H1 (cell line): Measurements from ENCODE around the gene SLC25A45. TPM values are rescaled to one million over a fixed set of nuclear protein-coding genes. Genes with fewer than 3 reads are reported as not detected.

ENCODE experiments used
- CTCF ChIA-PET: fragments of 300-600 bp; sonication (Branson Sonifier 250); formaldehyde crosslinking; loops from one replicate; lab custom pipeline; 2021; ENCODE audit not compliant: partially characterized antibody; lab: Charles Lee
- POLR2A ChIA-PET: fragments of 300-600 bp; sonication (Branson Sonifier 250); formaldehyde crosslinking; loops from one replicate; lab custom pipeline; 2021; ENCODE audit warnings: inconsistent platforms; ENCODE audit not compliant: partially characterized antibody; lab: Charles Lee
- DNase-seq, 2 experiments: peaks; one replicate each; pipeline versions ENCODE4 v3.0.0 to v3.0.0-alpha.2; 2010 to 2022; ENCODE audit warnings: low spot score in 2 of 2, low read depth in 1 of 2, mixed read lengths in 1 of 2
- FAIRE-seq: peaks from 2 replicates; lab custom pipeline; 2011; peaks lifted over from hg19 to GRCh38; lab: Jason Lieb, UNC
- H2AFZ ChIP-seq: 2 replicates; pipeline ENCODE4 v1.8.1; 2012; ENCODE audit warnings: low read length, inconsistent platforms
- H2AK5ac ChIP-seq: 2 replicates; pipeline ENCODE4 v1.6.1; 2013; ENCODE audit warnings: low read depth, low read length
- H2BK120ac ChIP-seq: replicated peaks from 2 replicates; pipeline ENCODE3; 2013; ENCODE audit warnings: low read depth, low read length, inconsistent platforms
- H2BK12ac ChIP-seq: 2 replicates; pipeline ENCODE4 v1.6.1; 2013; ENCODE audit warnings: low read depth, low read length
- H2BK15ac ChIP-seq: 2 replicates; pipeline ENCODE4 v1.6.1; 2013; ENCODE audit warnings: low read length
- H2BK20ac ChIP-seq: 2 replicates; pipeline ENCODE4 v1.6.1; 2013; ENCODE audit warnings: low read length
- H2BK5ac ChIP-seq: 2 replicates; pipeline ENCODE4 v1.6.1; 2013; ENCODE audit warnings: low read depth, low read length
- H3K14ac ChIP-seq: 2 replicates; pipeline ENCODE4 v1.6.1; 2013; ENCODE audit warnings: inconsistent platforms; ENCODE audit not compliant: insufficient read length
- H3K18ac ChIP-seq: 2 replicates; pipeline ENCODE4 v1.6.1; 2013; ENCODE audit warnings: low read length; ENCODE audit errors: extremely low read depth
- H3K23ac ChIP-seq: 2 replicates; pipeline ENCODE4 v1.6.1; 2013; ENCODE audit warnings: inconsistent platforms; ENCODE audit not compliant: insufficient read length
- H3K23me2 ChIP-seq: 2 replicates; pipeline ENCODE4 v1.6.1; 2013; ENCODE audit warnings: low read depth, low read length
- H3K27ac ChIP-seq: 2 replicates; pipeline ENCODE4 v1.6.1; 2011; ENCODE audit warnings: low read depth, low read length, inconsistent platforms
- H3K27me3 ChIP-seq, 4 experiments: replicated peaks in 1 of 4; 1 replicate in 1 of 4; 2 replicates in 3 of 4; pipeline versions ENCODE4 v1.6.1 to v1.8.1; 2011 to 2013; ENCODE audit warnings: low read length in 3 of 4, mild to moderate bottlenecking in 3 of 4, inconsistent platforms in 2 of 4, mixed read lengths in 2 of 4, moderate library complexity in 1 of 4; ENCODE audit not compliant: control insufficient read depth in 3 of 4, insufficient read depth in 3 of 4; ENCODE audit errors: extremely low read depth in 1 of 4
- H3K36me3 ChIP-seq, 4 experiments: 2 replicates each; pipeline versions ENCODE4 v1.6.1 to v1.8.1; 2011 to 2013; ENCODE audit warnings: mild to moderate bottlenecking in 4 of 4, low read length in 3 of 4, moderate library complexity in 2 of 4, control low read depth in 1 of 4, inconsistent platforms in 1 of 4; ENCODE audit not compliant: insufficient read depth in 4 of 4, control insufficient read depth in 2 of 4
- H3K4ac ChIP-seq: replicated peaks from 2 replicates; pipeline ENCODE3; 2013; ENCODE audit warnings: low read length, low read depth, mixed read lengths, inconsistent platforms; ENCODE audit not compliant: insufficient read length
- H3K4me1 ChIP-seq, 4 experiments: replicated peaks in 1 of 4; 1 replicate in 1 of 4; 2 replicates in 3 of 4; pipeline versions ENCODE4 v1.6.1 to v1.8.1; 2011 to 2013; ENCODE audit warnings: low read length in 3 of 4, inconsistent platforms in 2 of 4, mixed read lengths in 1 of 4; ENCODE audit not compliant: insufficient read depth in 4 of 4, control insufficient read depth in 3 of 4
- H3K4me2 ChIP-seq, 2 experiments: 2 replicates each; pipeline versions ENCODE4 v1.6.1 to v1.8.1; 2011 to 2013; ENCODE audit warnings: low read depth in 2 of 2, low read length in 2 of 2, control low read depth in 1 of 2, inconsistent platforms in 1 of 2, mild to moderate bottlenecking in 1 of 2; ENCODE audit not compliant: insufficient read depth in 1 of 2
- H3K4me3 ChIP-seq, 4 experiments: fragments of 200-600, 300-600 bp in 1 of 4; sonication (generic), shearing (Covaris generic), sonication (Bioruptor Twin) in 1 of 4; 2 replicates each; pipeline versions ENCODE4 v1.5.1 to v1.8.1; 2011 to 2016; ENCODE audit warnings: low read length in 4 of 4, low read depth in 3 of 4, control low read depth in 2 of 4, inconsistent platforms in 2 of 4, mild to moderate bottlenecking in 2 of 4, mixed read lengths in 1 of 4, moderate library complexity in 1 of 4; ENCODE audit not compliant: insufficient read depth in 2 of 4; ENCODE audit errors: extremely low read depth in 1 of 4
- H3K56ac ChIP-seq: replicated peaks from 2 replicates; pipeline ENCODE3; 2013; ENCODE audit warnings: low read depth, mild to moderate bottlenecking, mixed read lengths, low read length, inconsistent platforms; ENCODE audit not compliant: insufficient read length
- H3K79me1 ChIP-seq: 2 replicates; pipeline ENCODE4 v1.6.1; 2013; ENCODE audit warnings: low read depth, low read length, control low read depth
- H3K79me2 ChIP-seq, 2 experiments: 2 replicates each; pipeline versions ENCODE4 v1.6.1 to v1.8.1; 2012 to 2013; ENCODE audit warnings: low read length in 2 of 2, mild to moderate bottlenecking in 2 of 2, inconsistent platforms in 1 of 2; ENCODE audit not compliant: insufficient read depth in 2 of 2, control insufficient read depth in 1 of 2
- H3K9ac ChIP-seq, 4 experiments: replicated peaks in 1 of 4; 1 replicate in 1 of 4; 2 replicates in 3 of 4; pipeline versions ENCODE4 v1.6.1 to v1.8.1; 2011 to 2013; ENCODE audit warnings: low read depth in 3 of 4, low read length in 3 of 4, control low read depth in 2 of 4, mild to moderate bottlenecking in 2 of 4, moderate library complexity in 2 of 4, inconsistent platforms in 1 of 4; ENCODE audit errors: extremely low read depth in 1 of 4
- H3K9me3 ChIP-seq, 2 experiments: 2 replicates each; pipeline versions ENCODE4 v1.6.1 to v1.8.1; 2012 to 2013; ENCODE audit warnings: mild to moderate bottlenecking in 2 of 2, moderate library complexity in 2 of 2, control low read depth in 1 of 2, inconsistent platforms in 1 of 2, low read depth in 1 of 2, low read length in 1 of 2, mixed read lengths in 1 of 2; ENCODE audit not compliant: insufficient read depth in 2 of 2
- H4K20me1 ChIP-seq, 2 experiments: replicated peaks in 1 of 2; 2 replicates each; pipeline versions ENCODE3 to v1.8.1; 2011 to 2013; ENCODE audit warnings: inconsistent platforms in 2 of 2, low read length in 2 of 2, mild to moderate bottlenecking in 1 of 2; ENCODE audit not compliant: insufficient read depth in 2 of 2, control insufficient read depth in 1 of 2
- H4K5ac ChIP-seq: 2 replicates; pipeline ENCODE4 v1.6.1; 2013; ENCODE audit warnings: low read length, low read depth, mixed read lengths, inconsistent platforms; ENCODE audit not compliant: insufficient read length
- H4K8ac ChIP-seq: 2 replicates; pipeline ENCODE4 v1.8.0; 2013; ENCODE audit warnings: mild to moderate bottlenecking, moderate library complexity, low read length, inconsistent platforms; ENCODE audit not compliant: insufficient read depth; ENCODE audit errors: extremely low read depth
- H4K91ac ChIP-seq: replicated peaks from 2 replicates; pipeline ENCODE3; 2013; ENCODE audit warnings: low read length, mixed read lengths, inconsistent platforms; ENCODE audit not compliant: insufficient read length
- ATF3 ChIP-seq: IDR thresholded peaks from 2 replicates; pipeline ENCODE4 v1.6.1; 2011; ENCODE audit warnings: low read depth, mild to moderate bottlenecking, low read length; ENCODE audit not compliant: insufficient read depth
- CHD2 ChIP-seq: IDR thresholded peaks from 2 replicates; pipeline ENCODE4 v1.6.1; 2012; ENCODE audit warnings: low read length, improper control_type of control experiment
- FOSL1 ChIP-seq: IDR thresholded peaks from 2 replicates; pipeline ENCODE4 v1.6.1; 2011; ENCODE audit warnings: mild to moderate bottlenecking, low read depth, low read length, moderate library complexity; ENCODE audit not compliant: insufficient read depth
- GABPA ChIP-seq: IDR thresholded peaks from 2 replicates; pipeline ENCODE4 v1.6.1; 2011; ENCODE audit warnings: mild to moderate bottlenecking, low read length, moderate library complexity, borderline replicate concordance; ENCODE audit not compliant: insufficient read depth
- JUND ChIP-seq: IDR thresholded peaks from 2 replicates; pipeline ENCODE4 v1.6.1; 2011; ENCODE audit warnings: mild to moderate bottlenecking, improper control_type of control experiment, low read length
- RFX5 ChIP-seq: IDR thresholded peaks from 2 replicates; pipeline ENCODE4 v1.6.1; 2011; ENCODE audit warnings: low read depth, low read length, improper control_type of control experiment, borderline replicate concordance
- RNF2 ChIP-seq: fragments of 200-900, 300-1000 bp; sonication (generic); IDR thresholded peaks from 2 replicates; pipeline ENCODE4 v1.7.1; 2016; ENCODE audit warnings: borderline replicate concordance, low read depth, mild to moderate bottlenecking, antibody characterized with exemption, low read length; ENCODE audit not compliant: poor library complexity, severe bottlenecking; ENCODE audit errors: missing control alignments
- SP2 ChIP-seq: IDR thresholded peaks from 2 replicates; pipeline ENCODE4 v1.6.1; 2012; ENCODE audit warnings: mild to moderate bottlenecking, low read length, inconsistent platforms
- WGBS, 2 experiments: shearing (Covaris generic) in 1 of 2; methylation state at CpG; one replicate each; pipeline versions ENCODE4 v1.1.6 to v1.1.7; 2013 to 2015; ENCODE audit warnings: low lambda C conversion rate in 2 of 2, mixed read lengths in 2 of 2, inconsistent platforms in 1 of 2, low coverage in 1 of 2, missing lambda C conversion rate in 1 of 2; ENCODE audit not compliant: insufficient replicate concordance in 2 of 2, insufficient coverage in 1 of 2, insufficient read length in 1 of 2; ENCODE audit errors: extremely low coverage in 1 of 2, missing lambda C conversion rate in 1 of 2; 5-methylcytosine and 5-hydroxymethylcytosine counted together
- polyA plus RNA-seq, 7 experiments: library from polyadenylated mRNA; depleted of rRNA in 3 of 7; stranded (reverse) in 5 of 7; unstranded in 2 of 7; fragments of >200 nt in 5 of 7; fragments of 200-250 nt in 2 of 7; gene quantifications; 1 replicate in 5 of 7; 2 replicates in 1 of 7; 4 replicates in 1 of 7; pipeline versions ENCODE4 v1.2.1 to v1.2.3, GENCODE V29; 2011 to 2013; ENCODE audit warnings: missing spikeins in 2 of 7, mixed read lengths in 2 of 7
- total RNA-seq: library from RNA; stranded (reverse); fragmentation: NEBNext Ultra II Directional; extraction: Animal tissue kit (Norgen Biotek cat#: 25700); gene quantifications from 2 replicates; pipeline ENCODE4 v1.2.1, GENCODE V29; 2021
- TF ChIP-seq, protein P1 (sequence below): IDR thresholded peaks from 2 replicates; pipeline ENCODE4 v1.6.1; 2012; ENCODE audit warnings: inconsistent platforms
- TF ChIP-seq, protein P2 (sequence below): IDR thresholded peaks from 2 replicates; pipeline ENCODE4 v1.6.1; 2011; ENCODE audit warnings: low read length, improper control_type of control experiment

SLC25A45 gene
- total and polyA plus RNA-seq, 2 of the 8 experiments (the other 6 are each of a cell fraction or from before 2014, with no cell fraction given) = 0.54 to 0.59 TPM

GRCh38 chr11:65351511-65351910 lies 30.9 kb downstream of the SLC25A45 start:
- Histone ChIP-seq H4K8ac (no peak overlapping the region), H3K79me2 (no peaks in the 10 kb centered on the region), H3K9ac (no peak overlapping the region), H2BK120ac (no peak overlapping the region), H3K56ac (no peak overlapping the region), H2AK5ac (no peak overlapping the region), H4K91ac (no peak overlapping the region), H2BK20ac (no peak overlapping the region), H3K4me2 (no peak overlapping the region), H3K23ac (no peak overlapping the region), H3K27me3 (peaks cover 6 to 14% (median 13%) of the 10 kb centered on the region in 4 experiments), H2BK15ac (no peak overlapping the region), H3K36me3 (peaks cover 19 to 59% (median 38%) of the 10 kb centered on the region in 4 experiments), H3K4me3 (no peak overlapping the region), H3K27ac (no peak overlapping the region), H3K9me3 (no peaks in the 10 kb centered on the region), H3K79me1 (no peaks in the 10 kb centered on the region), H3K4me1 (peaks cover 0 to 10% (median 3%) of the 10 kb centered on the region in 4 experiments; a peak in 5 of 7 replicates), H2AFZ (no peak overlapping the region), H4K5ac (no peak overlapping the region), H3K18ac (no peak overlapping the region), H3K23me2 (peaks cover 9% of the 10 kb centered on the region), H2BK5ac (no peak overlapping the region), H3K4ac (no peak overlapping the region), H4K20me1 (peaks cover 2 to 5% of the 10 kb centered on the region in 2 experiments), H3K14ac (no peak overlapping the region), H2BK12ac (no peak overlapping the region)
- DNase-seq (no peak), FAIRE-seq (no peak)
- POLR2A ChIA-PET = interaction anchor here (0.9 to 3.9 kb wide), 3 partner anchors 17 to 154 kb away, joined by 3 to 20 read pairs (median 17); partner anchors contain the start of genes DPF2 and MALAT1
- 90% methylated on average over 2 of the region's 2 CpGs; no CpG with 5 or more reads in 1 of the 2 experiments for WGBS, 2 experiments
- CTCF ChIA-PET = interaction anchor here (1.0 to 6.3 kb wide), 11 partner anchors 9 to 77 kb away, joined by 3 to 27 read pairs (median 5); partner anchors contain the start of gene DPF2
- no peak for TF ChIP-seq ATF3
- no peak for TF ChIP-seq SP2
- TF ChIP-seq, protein P1, sequence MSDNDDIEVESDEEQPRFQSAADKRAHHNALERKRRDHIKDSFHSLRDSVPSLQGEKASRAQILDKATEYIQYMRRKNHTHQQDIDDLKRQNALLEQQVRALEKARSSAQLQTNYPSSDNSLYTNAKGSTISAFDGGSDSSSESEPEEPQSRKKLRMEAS = no peak
- TF ChIP-seq RFX5 = no peak
- no peak for TF ChIP-seq GABPA
- TF ChIP-seq JUND = no peak
- TF ChIP-seq RNF2 = no peak
- TF ChIP-seq FOSL1 = no peak
- no peak for TF ChIP-seq CHD2
- TF ChIP-seq, protein P2, sequence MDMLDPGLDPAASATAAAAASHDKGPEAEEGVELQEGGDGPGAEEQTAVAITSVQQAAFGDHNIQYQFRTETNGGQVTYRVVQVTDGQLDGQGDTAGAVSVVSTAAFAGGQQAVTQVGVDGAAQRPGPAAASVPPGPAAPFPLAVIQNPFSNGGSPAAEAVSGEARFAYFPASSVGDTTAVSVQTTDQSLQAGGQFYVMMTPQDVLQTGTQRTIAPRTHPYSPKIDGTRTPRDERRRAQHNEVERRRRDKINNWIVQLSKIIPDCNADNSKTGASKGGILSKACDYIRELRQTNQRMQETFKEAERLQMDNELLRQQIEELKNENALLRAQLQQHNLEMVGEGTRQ = no peak
